GM06990 (cell line): ENCODE data around the gene FAM9A.
"Not testable (repeated sequence)": the region's sequence is repeated elsewhere in the genome, so short reads cannot be mapped to it uniquely, and the experiment has no call there.

ENCODE experiments used
- DNase-seq: peaks from one replicate; pipeline ENCODE4 v3.0.0-alpha.2; 2011; ENCODE audit not compliant: insufficient read length; ENCODE audit errors: extremely low read depth
- H3K27me3 ChIP-seq: replicated peaks from 2 replicates; pipeline ENCODE4 v1.6.0; 2011; ENCODE audit warnings: low read length; ENCODE audit not compliant: control insufficient read depth, insufficient read depth
- H3K36me3 ChIP-seq: 2 replicates; pipeline ENCODE4 v1.5.1; 2011; ENCODE audit warnings: low read length; ENCODE audit not compliant: control insufficient read depth, insufficient read depth
- H3K4me3 ChIP-seq: replicated peaks from 2 replicates; pipeline ENCODE4 v1.5.1; 2011; ENCODE audit warnings: low read depth, mild to moderate bottlenecking, control low read depth, low read length
- CTCF ChIP-seq: IDR thresholded peaks from 2 replicates; pipeline ENCODE4 v1.5.1; 2011; ENCODE audit warnings: low read length, control low read depth, mild to moderate bottlenecking, inconsistent platforms; ENCODE audit not compliant: insufficient read depth, poor library complexity, severe bottlenecking

FAM9A gene

GRCh38 chrX:8782595-8782994 lies 18.6 kb downstream of the FAM9A start:
- DNase-seq = no peak
- no peaks in the 10 kb centered on the region for H3K36me3 ChIP-seq
- no peak for TF ChIP-seq CTCF
- H3K27me3 ChIP-seq = no peaks in the 10 kb centered on the region
- H3K4me3 ChIP-seq = no peak overlapping the region

GRCh38 chrX:8781921-8782320 lies 19.3 kb downstream of the FAM9A start:
- H3K36me3 ChIP-seq, DNase-seq, H3K4me3 ChIP-seq, H3K27me3 ChIP-seq: not testable (repeated sequence)

- H3K27me3 ChIP-seq = no peaks in the 10 kb centered on the region
- no peak for DNase-seq
- TF ChIP-seq CTCF = no peak
- H3K36me3 ChIP-seq = no peaks in the 10 kb centered on the region
- H3K4me3 ChIP-seq = no peak overlapping the region
These were observed 28.1 kb downstream of the FAM9A start for GRCh38 chrX:8773117-8773516.

GRCh38 chrX:8760021-8760420 lies 41.2 kb downstream of the FAM9A start:
- no peak for DNase-seq
- no peak for TF ChIP-seq CTCF

GRCh38 chrX:8758706-8759105 lies 42.5 kb downstream of the FAM9A start:
- H3K36me3 ChIP-seq, DNase-seq, H3K4me3 ChIP-seq, H3K27me3 ChIP-seq: not testable (repeated sequence)

More at GRCh38 chrX:8760021-8760420, 41.2 kb downstream of the FAM9A start:
- no peaks in the 10 kb centered on the region for H3K27me3 ChIP-seq
- H3K36me3 ChIP-seq = no peaks in the 10 kb centered on the region
- H3K4me3 ChIP-seq = no peak overlapping the region

- DNase-seq, H3K4me3 ChIP-seq, H3K27me3 ChIP-seq: not testable (repeated sequence)
These were observed 43.4 kb downstream of the FAM9A start for GRCh38 chrX:8757609-8758389.

GRCh38 chrX:8755813-8756212 lies 45.4 kb downstream of the FAM9A start:
- no peak for DNase-seq
- no peak for TF ChIP-seq CTCF
- Histone ChIP-seq H3K4me3 (no peak overlapping the region), H3K27me3 (no peaks in the 10 kb centered on the region), H3K36me3 (no peaks in the 10 kb centered on the region)

More at GRCh38 chrX:8757609-8758389, 43.4 kb downstream of the FAM9A start:
- not testable (repeated sequence) for H3K36me3 ChIP-seq
